22Rv1 (cell line): Measurements from ENCODE around the gene ELF3.

Source experiments
- H3K27ac ChIP-seq: fragments of 450-650 bp; 2 replicates; pipeline ENCODE4 v1.5.1; 2017
- CTCF ChIP-seq: fragments of 450-650 bp; IDR thresholded peaks from 2 replicates; pipeline ENCODE4 v1.5.1; 2017; ENCODE audit warnings: mild to moderate bottlenecking
- ZFX ChIP-seq: fragments of 450-650 bp; IDR thresholded peaks from 2 replicates; pipeline ENCODE4 v1.6.1; 2017; ENCODE audit warnings: antibody characterized with exemption, borderline replicate concordance

ELF3 gene

GRCh38 chr1:202009326-202010179, 834 bp upstream of the ELF3 start:
- peak overlapping the region; percentile 99 for H3K27ac ChIP-seq
- TF ChIP-seq CTCF (peak; percentile 99), ZFX (no peak)

GRCh38 chr1:202011994-202012393, 1.6 kb downstream of the ELF3 start:
- TF ChIP-seq CTCF: no peak
- H3K27ac ChIP-seq: peak overlapping the region; percentile 99

- no peak for TF ChIP-seq ZFX
- peak overlapping the region; percentile 99 for H3K27ac ChIP-seq
Observed at GRCh38 chr1:202012544-202013478, 2.4 kb downstream of the ELF3 start.

- peak overlapping the region; percentile 99 for H3K27ac ChIP-seq
- no peak for TF ChIP-seq CTCF
- TF ChIP-seq ZFX: no peak
Observed at GRCh38 chr1:202013603-202014002, 3.2 kb downstream of the ELF3 start.

- H3K27ac ChIP-seq: peak overlapping the region; percentile 99
Observed at GRCh38 chr1:202014060-202014459, 3.7 kb downstream of the ELF3 start.

GRCh38 chr1:202014915-202015661, 4.7 kb downstream of the ELF3 start:
- H3K27ac ChIP-seq: peak overlapping the region; percentile 99
- TF ChIP-seq ZFX: no peak
- TF ChIP-seq CTCF: no peak

More at GRCh38 chr1:202014060-202014459, 3.7 kb downstream of the ELF3 start:
- TF ChIP-seq ZFX: no peak
- TF ChIP-seq CTCF: no peak

- H3K27ac ChIP-seq: peak overlapping the region; percentile 99
- TF ChIP-seq CTCF: no peak
- no peak for TF ChIP-seq ZFX
Observed at GRCh38 chr1:202015662-202015937, 5.2 kb downstream of the ELF3 start.
